SK-N-SH (cell line): ENCODE measurements around the gene CARD14. TPM values are rescaled to one million over a fixed set of nuclear protein-coding genes. Genes with fewer than 3 reads are reported as not detected.

Source experiments
- CTCF ChIA-PET: fragments of 300-600, 350-600 bp; formaldehyde crosslinking; extraction: SDS; loops from one replicate; lab custom pipeline; 2021; lab: Yijun Ruan, JAX
- POLR2A ChIA-PET: fragments of 350-600 bp; sonication (Branson Sonifier 250); formaldehyde crosslinking; extraction: SDS; loops from one replicate; lab custom pipeline; 2020; ENCODE audit warnings: antibody characterized with exemption, inconsistent platforms; lab: Yijun Ruan, JAX
- DNase-seq: peaks from one replicate; pipeline ENCODE4 v3.0.0; 2012
- H2AFZ ChIP-seq: fragments of 200-600 bp; sonication (generic); 2 replicates; pipeline ENCODE4 v1.8.1; 2016; ENCODE audit warnings: antibody characterized with exemption, mild to moderate bottlenecking, low read depth
- H3F3A ChIP-seq: fragments of 200-600 bp; sonication (generic); replicated peaks from 2 replicates; pipeline ENCODE3; 2016; ENCODE audit warnings: antibody characterized with exemption, mild to moderate bottlenecking; ENCODE audit not compliant: insufficient read depth
- H3K27ac ChIP-seq, 2 experiments: fragments of 200-500 bp in 1 of 2; fragments of 200-600 bp in 1 of 2; sonication (Bioruptor generic) in 1 of 2; sonication (generic), shearing (Covaris generic) in 1 of 2; 2 replicates each; pipeline versions ENCODE4 v1.5.1 to v1.6.1; 2014 to 2016; ENCODE audit warnings: low read depth in 2 of 2, inconsistent platforms in 1 of 2, low read length in 1 of 2, mild to moderate bottlenecking in 1 of 2, mixed read lengths in 1 of 2
- H3K27me3 ChIP-seq: fragments of 200-600 bp; sonication (generic), shearing (Covaris generic); 2 replicates; pipeline ENCODE4 v1.6.1; 2016; ENCODE audit warnings: mixed run types; ENCODE audit not compliant: insufficient read depth
- H3K36me3 ChIP-seq, 2 experiments: fragments of 200-500 bp in 1 of 2; fragments of 200-600 bp in 1 of 2; sonication (Bioruptor generic) in 1 of 2; sonication (generic) in 1 of 2; replicated peaks in 1 of 2; 2 replicates each; pipeline versions ENCODE3 to v1.5.1; 2014 to 2016; ENCODE audit warnings: low read length in 1 of 2, mild to moderate bottlenecking in 1 of 2; ENCODE audit not compliant: insufficient read depth in 2 of 2, control insufficient read depth in 1 of 2
- H3K4me1 ChIP-seq, 2 experiments: fragments of 200-500 bp in 1 of 2; fragments of 200-600 bp in 1 of 2; sonication (Bioruptor generic) in 1 of 2; sonication (generic), shearing (Covaris generic) in 1 of 2; 2 replicates each; pipeline versions ENCODE4 v1.5.1 to v1.6.1; 2014 to 2016; ENCODE audit warnings: low read depth in 1 of 2, low read length in 1 of 2, mixed run types in 1 of 2; ENCODE audit not compliant: insufficient read depth in 2 of 2, control insufficient read depth in 1 of 2
- H3K4me2 ChIP-seq: fragments of 200-600 bp; sonication (generic), shearing (Covaris generic); 2 replicates; pipeline ENCODE4 v1.6.1; 2017; ENCODE audit warnings: mixed run types
- H3K4me3 ChIP-seq, 2 experiments: fragments of 200-500 bp in 1 of 2; fragments of 200-600 bp in 1 of 2; sonication (Bioruptor generic) in 1 of 2; sonication (generic), shearing (Covaris generic) in 1 of 2; 2 replicates each; pipeline versions ENCODE4 v1.5.1 to v1.8.1; 2014 to 2016; ENCODE audit warnings: low read depth in 2 of 2, inconsistent platforms in 1 of 2, low read length in 1 of 2, mild to moderate bottlenecking in 1 of 2, mixed read lengths in 1 of 2, moderate library complexity in 1 of 2
- H3K79me2 ChIP-seq: fragments of 200-600 bp; sonication (generic); 2 replicates; pipeline ENCODE4 v1.8.1; 2017; ENCODE audit warnings: mild to moderate bottlenecking; ENCODE audit not compliant: insufficient read depth
- H3K9ac ChIP-seq: fragments of 200-600 bp; sonication (generic); 2 replicates; pipeline ENCODE4 v1.6.1; 2017; ENCODE audit warnings: mixed run types
- H3K9me2 ChIP-seq: fragments of 200-600 bp; sonication (generic); 2 replicates; pipeline ENCODE4 v1.6.1; 2017; ENCODE audit warnings: mixed run types
- H3K9me3 ChIP-seq: fragments of 200-600 bp; sonication (generic); 2 replicates; pipeline ENCODE4 v1.6.1; 2017; ENCODE audit warnings: mixed run types, mild to moderate bottlenecking, moderate library complexity
- H4K20me1 ChIP-seq: fragments of 200-600 bp; sonication (generic); 2 replicates; pipeline ENCODE4 v1.6.1; 2017; ENCODE audit warnings: mild to moderate bottlenecking, mixed run types; ENCODE audit not compliant: insufficient read depth
- CHD2 ChIP-seq: fragments of 150-350 bp; IDR thresholded peaks from 2 replicates; pipeline ENCODE4 v1.6.1; 2018; ENCODE audit warnings: low read length; ENCODE audit not compliant: partially characterized antibody
- ELF1 ChIP-seq: IDR thresholded peaks from 2 replicates; pipeline ENCODE4 v1.4.0; 2012
- EP300 ChIP-seq, 2 experiments: IDR thresholded peaks; 2 replicates each; pipeline versions ENCODE4 v1.4.0 to v1.6.1; 2012; ENCODE audit warnings: borderline replicate concordance in 1 of 2, low read depth in 1 of 2, low read length in 1 of 2
- FOSL2 ChIP-seq: IDR thresholded peaks from 2 replicates; pipeline ENCODE4 v1.4.0; 2012; ENCODE audit warnings: low read depth, mild to moderate bottlenecking, moderate library complexity, borderline replicate concordance
- FOXJ3 ChIP-seq: sonication (generic); formaldehyde crosslinking; IDR thresholded peaks from 2 replicates; pipeline ENCODE4 v1.5.1; 2020; ENCODE audit warnings: mild to moderate bottlenecking, missing genetic modification reagents
- GATA2 ChIP-seq: sonication (generic); formaldehyde crosslinking; IDR thresholded peaks from 2 replicates; pipeline ENCODE4 v1.5.0; 2020; ENCODE audit warnings: mild to moderate bottlenecking, missing genetic modification reagents
- JUND ChIP-seq: IDR thresholded peaks from 2 replicates; pipeline ENCODE4 v1.4.0; 2012
- NFIC ChIP-seq: IDR thresholded peaks from 2 replicates; pipeline ENCODE4 v1.4.0; 2012; ENCODE audit warnings: borderline replicate concordance
- POLR2AphosphoS5 ChIP-seq: IDR thresholded peaks from 2 replicates; pipeline ENCODE4 v1.6.1; 2012; ENCODE audit warnings: low read depth, low read length
- RAD21 ChIP-seq: IDR thresholded peaks from 2 replicates; pipeline ENCODE4 v1.6.1; 2012; ENCODE audit warnings: mild to moderate bottlenecking, low read length
- RFX5 ChIP-seq: IDR thresholded peaks from 2 replicates; pipeline ENCODE4 v1.6.1; 2012; ENCODE audit warnings: mild to moderate bottlenecking, improper control_type of control experiment, low read length
- RXRA ChIP-seq: IDR thresholded peaks from 2 replicates; pipeline ENCODE4 v1.4.0; 2012; ENCODE audit warnings: low read depth, mild to moderate bottlenecking, borderline replicate concordance
- SIN3A ChIP-seq: IDR thresholded peaks from 2 replicates; pipeline ENCODE4 v1.6.1; 2012; ENCODE audit warnings: low read depth, mild to moderate bottlenecking, low read length, moderate library complexity, borderline replicate concordance
- WGBS: methylation state at CpG from one replicate; pipeline ENCODE4 v1.1.6; 2017; ENCODE audit warnings: low lambda C conversion rate; 5-methylcytosine and 5-hydroxymethylcytosine counted together
- polyA plus RNA-seq, 3 experiments: library from polyadenylated mRNA; depleted of rRNA; stranded (reverse); fragments of >200 nt; gene quantifications; 2 replicates each; pipeline ENCODE4 v1.2.3, GENCODE V29; 2012
- TF ChIP-seq, protein P1 (sequence below): IDR thresholded peaks from 2 replicates; pipeline ENCODE4; 2012
- TF ChIP-seq, protein P2 (sequence below): IDR thresholded peaks from 2 replicates; pipeline ENCODE4 v1.6.1; 2012; ENCODE audit warnings: mild to moderate bottlenecking, low read depth, low read length, moderate library complexity
- TF ChIP-seq, protein P3 (sequence below): IDR thresholded peaks from 2 replicates; pipeline ENCODE4 v1.4.0; 2012; ENCODE audit warnings: low read depth
- TF ChIP-seq, protein P4 (sequence below): IDR thresholded peaks from 2 replicates; pipeline ENCODE4 v1.4.0; 2012; ENCODE audit warnings: low read depth, borderline replicate concordance
- TF ChIP-seq, protein P5 (sequence below): fragments of 150-350 bp; IDR thresholded peaks from 2 replicates; pipeline ENCODE4 v1.6.1; 2017; ENCODE audit warnings: antibody characterized with exemption, low read length, low read depth, borderline replicate concordance

The CARD14 gene
- polyA plus RNA-seq, 1 of the 3 experiments (the other 2 are of a cell fraction), result 0.05 TPM

DNA sequence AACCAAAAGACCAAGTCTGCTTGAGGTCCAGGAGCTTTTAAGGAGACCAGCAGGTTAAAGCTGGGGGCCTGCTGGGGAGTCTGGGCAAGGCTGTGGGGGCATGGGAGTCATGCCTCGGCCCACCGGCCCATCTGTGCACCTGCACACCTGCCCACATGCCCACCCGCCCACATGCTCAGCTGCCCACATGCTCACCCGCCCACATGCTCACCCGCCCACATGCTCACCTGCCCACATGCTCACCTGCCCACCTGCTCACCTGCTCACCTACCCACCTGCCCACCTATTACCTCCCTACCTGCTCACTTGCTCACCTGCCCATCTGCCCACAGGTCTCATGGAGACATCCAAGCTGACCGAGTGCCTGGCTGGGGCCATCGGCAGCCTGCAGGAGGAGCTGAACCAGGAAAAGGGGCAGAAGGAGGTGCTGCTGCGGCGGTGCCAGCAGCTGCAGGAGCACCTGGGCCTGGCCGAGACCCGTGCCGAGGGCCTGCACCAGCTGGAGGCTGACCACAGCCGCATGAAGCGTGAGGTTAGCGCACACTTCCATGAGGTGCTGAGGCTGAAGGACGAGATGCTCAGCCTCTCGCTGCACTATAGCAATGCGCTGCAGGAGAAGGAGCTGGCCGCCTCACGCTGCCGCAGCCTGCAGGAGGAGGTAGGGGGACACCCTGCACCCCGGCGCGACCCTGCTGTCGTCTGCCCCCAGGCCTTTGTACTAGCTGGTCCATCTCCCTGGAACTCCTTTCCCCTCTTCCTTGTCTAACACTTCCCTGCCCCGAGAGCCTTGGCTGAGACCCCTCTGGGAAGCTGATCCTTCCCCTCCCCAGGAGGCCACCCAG lies 14.0 kb downstream of the CARD14 start:
- POLR2A ChIA-PET, result no interaction called here
- CTCF ChIA-PET, result interaction anchor here (0.7 to 1.4 kb wide), 4 partner anchors 8 to 243 kb away, joined by 3 to 5 read pairs (median 4); no protein-coding TSS in a partner anchor
- no peak overlapping the region for H2AFZ ChIP-seq
- no peaks in the 10 kb centered on the region for H3K79me2 ChIP-seq
- no peaks in the 10 kb centered on the region for H3K36me3 ChIP-seq
- DNase-seq, result no peak
- H3K27me3 ChIP-seq, result no peaks in the 10 kb centered on the region
- WGBS, result 77% methylated on average over 22 of the region's 26 CpGs
- H4K20me1 ChIP-seq, result no peaks in the 10 kb centered on the region
- no peaks in the 10 kb centered on the region for H3F3A ChIP-seq
- H3K4me2 ChIP-seq, result no peak overlapping the region
- H3K27ac ChIP-seq, result no peak overlapping the region
- no peak for TF ChIP-seq CHD2
- TF ChIP-seq FOXJ3 (CRISPR knock-in tag), result no peak
- TF ChIP-seq, protein P1, sequence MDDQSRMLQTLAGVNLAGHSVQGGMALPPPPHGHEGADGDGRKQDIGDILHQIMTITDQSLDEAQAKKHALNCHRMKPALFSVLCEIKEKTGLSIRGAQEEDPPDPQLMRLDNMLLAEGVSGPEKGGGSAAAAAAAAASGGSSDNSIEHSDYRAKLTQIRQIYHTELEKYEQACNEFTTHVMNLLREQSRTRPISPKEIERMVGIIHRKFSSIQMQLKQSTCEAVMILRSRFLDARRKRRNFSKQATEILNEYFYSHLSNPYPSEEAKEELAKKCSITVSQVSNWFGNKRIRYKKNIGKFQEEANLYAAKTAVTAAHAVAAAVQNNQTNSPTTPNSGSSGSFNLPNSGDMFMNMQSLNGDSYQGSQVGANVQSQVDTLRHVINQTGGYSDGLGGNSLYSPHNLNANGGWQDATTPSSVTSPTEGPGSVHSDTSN, result no peak
- no peak for TF ChIP-seq POLR2AphosphoS5
- H3K9me3 ChIP-seq, result no peaks in the 10 kb centered on the region
- H3K4me1 ChIP-seq, result no peaks in the 10 kb centered on the region; a peak in 1 of 4 replicates
- H3K4me3 ChIP-seq, result no peak overlapping the region
- no peak overlapping the region for H3K9ac ChIP-seq
- no peaks in the 10 kb centered on the region for H3K9me2 ChIP-seq

DNA sequence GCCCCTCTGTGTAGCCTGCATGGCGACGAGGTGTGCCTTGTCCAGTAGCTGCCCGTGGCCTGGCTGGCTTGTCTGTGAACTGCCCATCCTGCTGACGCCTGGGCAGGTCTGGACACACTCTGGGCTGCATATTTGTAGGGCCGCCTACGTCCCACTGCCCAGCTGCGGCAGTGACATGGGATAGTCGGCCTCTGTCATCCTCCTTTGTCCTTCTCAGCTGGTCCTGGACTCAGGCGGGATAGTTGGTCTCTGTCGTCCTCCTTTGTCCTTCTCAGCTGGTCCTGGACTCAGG lies 14.5 kb downstream of the CARD14 start:
- no peak overlapping the region for H3K4me3 ChIP-seq
- H3K27ac ChIP-seq, result no peak overlapping the region
- H3F3A ChIP-seq, result no peaks in the 10 kb centered on the region
- CTCF ChIA-PET, result interaction anchor here (0.7 to 1.4 kb wide), 2 partner anchors 10 to 243 kb away, joined by 3 to 5 read pairs; no protein-coding TSS in a partner anchor
- DNase-seq, result no peak
- POLR2A ChIA-PET, result no interaction called here
- H3K4me2 ChIP-seq, result no peak overlapping the region
- no peak overlapping the region for H2AFZ ChIP-seq
- no peaks in the 10 kb centered on the region for H3K27me3 ChIP-seq
- H3K36me3 ChIP-seq, result no peaks in the 10 kb centered on the region
- no peaks in the 10 kb centered on the region for H3K9me3 ChIP-seq
- H3K79me2 ChIP-seq, result no peaks in the 10 kb centered on the region
- no peaks in the 10 kb centered on the region; a peak in 1 of 4 replicates for H3K4me1 ChIP-seq
- no peaks in the 10 kb centered on the region for H4K20me1 ChIP-seq
- WGBS, result 60% methylated on average over 1 of the region's 10 CpGs
- H3K9ac ChIP-seq, result no peak overlapping the region
- H3K9me2 ChIP-seq, result no peaks in the 10 kb centered on the region
- TF ChIP-seq, protein P2, sequence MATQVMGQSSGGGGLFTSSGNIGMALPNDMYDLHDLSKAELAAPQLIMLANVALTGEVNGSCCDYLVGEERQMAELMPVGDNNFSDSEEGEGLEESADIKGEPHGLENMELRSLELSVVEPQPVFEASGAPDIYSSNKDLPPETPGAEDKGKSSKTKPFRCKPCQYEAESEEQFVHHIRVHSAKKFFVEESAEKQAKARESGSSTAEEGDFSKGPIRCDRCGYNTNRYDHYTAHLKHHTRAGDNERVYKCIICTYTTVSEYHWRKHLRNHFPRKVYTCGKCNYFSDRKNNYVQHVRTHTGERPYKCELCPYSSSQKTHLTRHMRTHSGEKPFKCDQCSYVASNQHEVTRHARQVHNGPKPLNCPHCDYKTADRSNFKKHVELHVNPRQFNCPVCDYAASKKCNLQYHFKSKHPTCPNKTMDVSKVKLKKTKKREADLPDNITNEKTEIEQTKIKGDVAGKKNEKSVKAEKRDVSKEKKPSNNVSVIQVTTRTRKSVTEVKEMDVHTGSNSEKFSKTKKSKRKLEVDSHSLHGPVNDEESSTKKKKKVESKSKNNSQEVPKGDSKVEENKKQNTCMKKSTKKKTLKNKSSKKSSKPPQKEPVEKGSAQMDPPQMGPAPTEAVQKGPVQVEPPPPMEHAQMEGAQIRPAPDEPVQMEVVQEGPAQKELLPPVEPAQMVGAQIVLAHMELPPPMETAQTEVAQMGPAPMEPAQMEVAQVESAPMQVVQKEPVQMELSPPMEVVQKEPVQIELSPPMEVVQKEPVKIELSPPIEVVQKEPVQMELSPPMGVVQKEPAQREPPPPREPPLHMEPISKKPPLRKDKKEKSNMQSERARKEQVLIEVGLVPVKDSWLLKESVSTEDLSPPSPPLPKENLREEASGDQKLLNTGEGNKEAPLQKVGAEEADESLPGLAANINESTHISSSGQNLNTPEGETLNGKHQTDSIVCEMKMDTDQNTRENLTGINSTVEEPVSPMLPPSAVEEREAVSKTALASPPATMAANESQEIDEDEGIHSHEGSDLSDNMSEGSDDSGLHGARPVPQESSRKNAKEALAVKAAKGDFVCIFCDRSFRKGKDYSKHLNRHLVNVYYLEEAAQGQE, result no peak
- TF ChIP-seq, protein P3, sequence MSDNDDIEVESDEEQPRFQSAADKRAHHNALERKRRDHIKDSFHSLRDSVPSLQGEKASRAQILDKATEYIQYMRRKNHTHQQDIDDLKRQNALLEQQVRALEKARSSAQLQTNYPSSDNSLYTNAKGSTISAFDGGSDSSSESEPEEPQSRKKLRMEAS, result no peak
- no peak for TF ChIP-seq RFX5
- TF ChIP-seq CHD2, result no peak
- TF ChIP-seq, protein P4, sequence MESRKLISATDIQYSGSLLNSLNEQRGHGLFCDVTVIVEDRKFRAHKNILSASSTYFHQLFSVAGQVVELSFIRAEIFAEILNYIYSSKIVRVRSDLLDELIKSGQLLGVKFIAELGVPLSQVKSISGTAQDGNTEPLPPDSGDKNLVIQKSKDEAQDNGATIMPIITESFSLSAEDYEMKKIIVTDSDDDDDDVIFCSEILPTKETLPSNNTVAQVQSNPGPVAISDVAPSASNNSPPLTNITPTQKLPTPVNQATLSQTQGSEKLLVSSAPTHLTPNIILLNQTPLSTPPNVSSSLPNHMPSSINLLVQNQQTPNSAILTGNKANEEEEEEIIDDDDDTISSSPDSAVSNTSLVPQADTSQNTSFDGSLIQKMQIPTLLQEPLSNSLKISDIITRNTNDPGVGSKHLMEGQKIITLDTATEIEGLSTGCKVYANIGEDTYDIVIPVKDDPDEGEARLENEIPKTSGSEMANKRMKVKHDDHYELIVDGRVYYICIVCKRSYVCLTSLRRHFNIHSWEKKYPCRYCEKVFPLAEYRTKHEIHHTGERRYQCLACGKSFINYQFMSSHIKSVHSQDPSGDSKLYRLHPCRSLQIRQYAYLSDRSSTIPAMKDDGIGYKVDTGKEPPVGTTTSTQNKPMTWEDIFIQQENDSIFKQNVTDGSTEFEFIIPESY, result no peak
- TF ChIP-seq RXRA, result no peak
- no peak for TF ChIP-seq GATA2
- no peak for TF ChIP-seq SIN3A
- TF ChIP-seq, protein P5, sequence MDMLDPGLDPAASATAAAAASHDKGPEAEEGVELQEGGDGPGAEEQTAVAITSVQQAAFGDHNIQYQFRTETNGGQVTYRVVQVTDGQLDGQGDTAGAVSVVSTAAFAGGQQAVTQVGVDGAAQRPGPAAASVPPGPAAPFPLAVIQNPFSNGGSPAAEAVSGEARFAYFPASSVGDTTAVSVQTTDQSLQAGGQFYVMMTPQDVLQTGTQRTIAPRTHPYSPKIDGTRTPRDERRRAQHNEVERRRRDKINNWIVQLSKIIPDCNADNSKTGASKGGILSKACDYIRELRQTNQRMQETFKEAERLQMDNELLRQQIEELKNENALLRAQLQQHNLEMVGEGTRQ, result no peak
- no peak for TF ChIP-seq RAD21
- no peak for TF ChIP-seq POLR2AphosphoS5
- no peak for TF ChIP-seq JUND
- no peak for TF ChIP-seq NFIC
- TF ChIP-seq ELF1, result no peak
- TF ChIP-seq EP300 (IDR thresholded peaks at IDR 0.05; ENCODE audit: borderline replicate concordance in 1 of 2, low read depth in 1 of 2, low read length in 1 of 2), result no peak
- TF ChIP-seq FOSL2, result no peak
